GM12872 (cell line): ENCODE measurements around the gene F11R.

ENCODE experiments used
- CTCF ChIP-seq: IDR thresholded peaks from 3 replicates; pipeline ENCODE4 v1.5.1; 2011; ENCODE audit warnings: low read depth, mild to moderate bottlenecking, low read length, moderate library complexity; ENCODE audit not compliant: insufficient read depth

Gene F11R

GRCh38 chr1:161020509-161021164, at the start of gene F11R:
F11R (minus strand) TSS chr1:161021152; CDS start chr1:161021073, 79 bp downstream.
- 0 out of 3 replicates have a peak, but pooled peaks have one; percentile 4 for TF ChIP-seq CTCF

- no peak for TF ChIP-seq CTCF
These were observed 48.8 kb upstream of the F11R start, which contains the start of gene ARHGAP30 for GRCh38 chr1:161069731-161070270. ARHGAP30 (minus strand) TSS chr1:161069891; CDS start chr1:161069624, 267 bp downstream.

GRCh38 chr1:161069241-161069640, 48.3 kb upstream of the F11R start:
- TF ChIP-seq CTCF: no peak

- TF ChIP-seq CTCF: no peak
These were observed 47.6 kb upstream of the F11R start for GRCh38 chr1:161068306-161069234.

- TF ChIP-seq CTCF: no peak
These were observed 45.7 kb upstream of the F11R start for GRCh38 chr1:161066694-161067093.

GRCh38 chr1:161061419-161061818, 40.5 kb upstream of the F11R start:
- no peak for TF ChIP-seq CTCF

- no peak for TF ChIP-seq CTCF
These were observed 38.3 kb upstream of the F11R start for GRCh38 chr1:161059293-161059692.
